Measurements from ENCODE around the gene PHTF2.

PHTF2 gene

GRCh38 chr7:77800730-77801129 lies 2.2 kb downstream of the PHTF2 start:
- no peak overlapping the region for H3K4ac ChIP-seq (ENCODE audit: low read depth, low read length)
- H2BK120ac ChIP-seq (ENCODE audit: low read depth, low read length), result no peak overlapping the region
- H3K23ac ChIP-seq (ENCODE audit: low read length), result no peak overlapping the region
- no peak overlapping the region for H3K27ac ChIP-seq (ENCODE audit: low read depth, low read length)
- no peak overlapping the region for H3K4me3 ChIP-seq (ENCODE audit: low read length)
- no CpG with 5 or more reads among the region's 2 CpGs for WGBS (ENCODE audit: extremely low coverage, insufficient coverage, low lambda C conversion rate)
- no peak overlapping the region for H3K4me2 ChIP-seq (ENCODE audit: low read length)
- H3K79me2 ChIP-seq (ENCODE audit: control insufficient read depth, insufficient read depth, low read length), result peaks cover 11% of the 10 kb centered on the region
- H2BK5ac ChIP-seq (ENCODE audit: low read length), result no peak overlapping the region
- no peaks in the 10 kb centered on the region for H3K36me3 ChIP-seq (ENCODE audit: control insufficient read depth, insufficient read depth, low read length)
- no peak overlapping the region for H4K5ac ChIP-seq (ENCODE audit: low read length)
- peaks cover 9% of the 10 kb centered on the region for H3K4me1 ChIP-seq (ENCODE audit: control insufficient read depth, low read depth, low read length)
- no peak overlapping the region for H3K9ac ChIP-seq (ENCODE audit: low read length)
- no peak overlapping the region for H2AK5ac ChIP-seq (ENCODE audit: low read length)
- H3K79me1 ChIP-seq (ENCODE audit: low read length), result peaks cover 9% of the 10 kb centered on the region
- DNase-seq, result no peak
- H2BK15ac ChIP-seq (replicated peaks; ENCODE audit: low read depth), result no peak overlapping the region
- no peak overlapping the region for H3K18ac ChIP-seq (ENCODE audit: low read length)
- H4K8ac ChIP-seq (ENCODE audit: low read depth, low read length), result no peak overlapping the region
- H3K56ac ChIP-seq (ENCODE audit: low read length), result no peak overlapping the region
- H3K27me3 ChIP-seq (ENCODE audit: insufficient read depth, low read length, poor library complexity), result no peaks in the 10 kb centered on the region

GRCh38 chr7:77802557-77803405 lies 4.2 kb downstream of the PHTF2 start:
- H3K18ac ChIP-seq (ENCODE audit: low read length), result no peak overlapping the region
- no peak overlapping the region for H4K5ac ChIP-seq (ENCODE audit: low read length)
- WGBS (ENCODE audit: extremely low coverage, insufficient coverage, low lambda C conversion rate), result 100% methylated on average over 1 of the region's 2 CpGs
- H4K8ac ChIP-seq (ENCODE audit: low read depth, low read length), result no peak overlapping the region
- peaks cover 1% of the 10 kb centered on the region for H3K79me2 ChIP-seq (ENCODE audit: control insufficient read depth, insufficient read depth, low read length)
- no peak overlapping the region for H3K56ac ChIP-seq (ENCODE audit: low read length)
- no peak overlapping the region for H3K4me3 ChIP-seq (ENCODE audit: low read length)
- no peak overlapping the region for H3K4me2 ChIP-seq (ENCODE audit: low read length)
- no peak overlapping the region for H2BK15ac ChIP-seq (replicated peaks; ENCODE audit: low read depth)
- no peak overlapping the region for H3K23ac ChIP-seq (ENCODE audit: low read length)
- peaks cover 2% of the 10 kb centered on the region for H3K79me1 ChIP-seq (ENCODE audit: low read length)
- no peak for DNase-seq
- no peak overlapping the region for H2BK5ac ChIP-seq (ENCODE audit: low read length)
- no peak overlapping the region for H2BK120ac ChIP-seq (ENCODE audit: low read depth, low read length)
- H3K27me3 ChIP-seq (ENCODE audit: insufficient read depth, low read length, poor library complexity), result no peaks in the 10 kb centered on the region
- no peak overlapping the region for H3K9ac ChIP-seq (ENCODE audit: low read length)
- H3K4ac ChIP-seq (ENCODE audit: low read depth, low read length), result no peak overlapping the region
- H3K36me3 ChIP-seq (ENCODE audit: control insufficient read depth, insufficient read depth, low read length), result no peaks in the 10 kb centered on the region
- peaks cover 3% of the 10 kb centered on the region for H3K4me1 ChIP-seq (ENCODE audit: control insufficient read depth, low read depth, low read length)
- H2AK5ac ChIP-seq (ENCODE audit: low read length), result no peak overlapping the region
- no peak overlapping the region for H3K27ac ChIP-seq (ENCODE audit: low read depth, low read length)

- no peak overlapping the region for H3K4me3 ChIP-seq (ENCODE audit: low read length)
- no peaks in the 10 kb centered on the region for H3K4me1 ChIP-seq (ENCODE audit: control insufficient read depth, low read depth, low read length)
- WGBS (ENCODE audit: extremely low coverage, insufficient coverage, low lambda C conversion rate), result no CpG with 5 or more reads among the region's 2 CpGs
- H2BK15ac ChIP-seq (replicated peaks; ENCODE audit: low read depth), result no peak overlapping the region
- no peak overlapping the region for H3K27ac ChIP-seq (ENCODE audit: low read depth, low read length)
- no peak overlapping the region for H3K4me2 ChIP-seq (ENCODE audit: low read length)
- H3K79me1 ChIP-seq (ENCODE audit: low read length), result no peaks in the 10 kb centered on the region
- no peak overlapping the region for H2BK120ac ChIP-seq (ENCODE audit: low read depth, low read length)
- no peak overlapping the region for H3K9ac ChIP-seq (ENCODE audit: low read length)
- no peak overlapping the region for H2AK5ac ChIP-seq (ENCODE audit: low read length)
- no peak overlapping the region for H4K5ac ChIP-seq (ENCODE audit: low read length)
- no peak overlapping the region for H3K56ac ChIP-seq (ENCODE audit: low read length)
- H3K4ac ChIP-seq (ENCODE audit: low read depth, low read length), result no peak overlapping the region
- H3K36me3 ChIP-seq (ENCODE audit: control insufficient read depth, insufficient read depth, low read length), result no peaks in the 10 kb centered on the region
- H3K79me2 ChIP-seq (ENCODE audit: control insufficient read depth, insufficient read depth, low read length), result no peaks in the 10 kb centered on the region
- no peaks in the 10 kb centered on the region for H3K27me3 ChIP-seq (ENCODE audit: insufficient read depth, low read length, poor library complexity)
- no peak overlapping the region for H3K18ac ChIP-seq (ENCODE audit: low read length)
- H3K23ac ChIP-seq (ENCODE audit: low read length), result no peak overlapping the region
- no peak for DNase-seq
- H4K8ac ChIP-seq (ENCODE audit: low read depth, low read length), result no peak overlapping the region
- no peak overlapping the region for H2BK5ac ChIP-seq (ENCODE audit: low read length)
Observed at GRCh38 chr7:77806425-77806824, 7.9 kb downstream of the PHTF2 start.

GRCh38 chr7:77808517-77808916 lies 9.9 kb downstream of the PHTF2 start:
- Histone ChIP-seq H3K9ac (ENCODE audit: low read length) (no peak overlapping the region), H3K18ac (ENCODE audit: low read length) (no peak overlapping the region), H2AK5ac (ENCODE audit: low read length) (no peak overlapping the region), H3K79me2 (ENCODE audit: control insufficient read depth, insufficient read depth, low read length) (no peaks in the 10 kb centered on the region), H3K4ac (ENCODE audit: low read depth, low read length) (no peak overlapping the region), H3K4me3 (ENCODE audit: low read length) (no peak overlapping the region), H3K79me1 (ENCODE audit: low read length) (no peaks in the 10 kb centered on the region), H4K8ac (ENCODE audit: low read depth, low read length) (no peak overlapping the region), H3K56ac (ENCODE audit: low read length) (no peak overlapping the region), H3K36me3 (ENCODE audit: control insufficient read depth, insufficient read depth, low read length) (no peaks in the 10 kb centered on the region), H3K4me2 (ENCODE audit: low read length) (no peak overlapping the region), H2BK5ac (ENCODE audit: low read length) (no peak overlapping the region), H3K4me1 (ENCODE audit: control insufficient read depth, low read depth, low read length) (no peaks in the 10 kb centered on the region), H3K27me3 (ENCODE audit: insufficient read depth, low read length, poor library complexity) (no peaks in the 10 kb centered on the region), H3K23ac (ENCODE audit: low read length) (no peak overlapping the region), H4K5ac (ENCODE audit: low read length) (no peak overlapping the region), H3K27ac (ENCODE audit: low read depth, low read length) (no peak overlapping the region), H2BK15ac (replicated peaks; ENCODE audit: low read depth) (no peak overlapping the region), H2BK120ac (ENCODE audit: low read depth, low read length) (no peak overlapping the region)
- no CpG with 5 or more reads among the region's 1 CpG for WGBS (ENCODE audit: extremely low coverage, insufficient coverage, low lambda C conversion rate)
- no peak for DNase-seq

GRCh38 chr7:77811516-77812289 lies 13.1 kb downstream of the PHTF2 start:
- H3K27me3 ChIP-seq (ENCODE audit: insufficient read depth, low read length, poor library complexity), result no peaks in the 10 kb centered on the region
- peak; percentile 68 for DNase-seq

More at GRCh38 chr7:77811516-77812289, 13.1 kb downstream of the PHTF2 start:
- no peak overlapping the region for H3K27ac ChIP-seq (ENCODE audit: low read depth, low read length)
- no peak overlapping the region for H4K8ac ChIP-seq (ENCODE audit: low read depth, low read length)
- no peak overlapping the region for H2BK5ac ChIP-seq (ENCODE audit: low read length)
- H3K56ac ChIP-seq (ENCODE audit: low read length), result no peak overlapping the region
- no peak overlapping the region for H3K23ac ChIP-seq (ENCODE audit: low read length)
- H3K9ac ChIP-seq (ENCODE audit: low read length), result no peak overlapping the region
- WGBS (ENCODE audit: extremely low coverage, insufficient coverage, low lambda C conversion rate), result no CpG with 5 or more reads among the region's 2 CpGs
- no peak overlapping the region for H3K4me2 ChIP-seq (ENCODE audit: low read length)
- no peak overlapping the region for H4K5ac ChIP-seq (ENCODE audit: low read length)
- no peaks in the 10 kb centered on the region for H3K4me1 ChIP-seq (ENCODE audit: control insufficient read depth, low read depth, low read length)
- H3K36me3 ChIP-seq (ENCODE audit: control insufficient read depth, insufficient read depth, low read length), result no peaks in the 10 kb centered on the region
- no peak overlapping the region for H2BK120ac ChIP-seq (ENCODE audit: low read depth, low read length)
- no peak overlapping the region for H2BK15ac ChIP-seq (replicated peaks; ENCODE audit: low read depth)
- H3K4me3 ChIP-seq (ENCODE audit: low read length), result no peak overlapping the region
- no peak overlapping the region for H3K4ac ChIP-seq (ENCODE audit: low read depth, low read length)
- H3K18ac ChIP-seq (ENCODE audit: low read length), result no peak overlapping the region
- no peak overlapping the region for H2AK5ac ChIP-seq (ENCODE audit: low read length)
- H3K79me1 ChIP-seq (ENCODE audit: low read length), result peaks cover 2% of the 10 kb centered on the region
- no peaks in the 10 kb centered on the region for H3K79me2 ChIP-seq (ENCODE audit: control insufficient read depth, insufficient read depth, low read length)
